OCI-LY1 (cell line): Measurements from ENCODE around the gene UROC1.

Source experiments
- CTCF ChIP-seq: fragments of 200-600 bp; sonication (generic), shearing (Covaris generic); IDR thresholded peaks from 2 replicates; pipeline ENCODE4 v1.5.1; 2017; ENCODE audit warnings: mild to moderate bottlenecking, antibody characterized with exemption, low read length, moderate library complexity, mixed read lengths
- EZH2 ChIP-seq: fragments of 200-600 bp; sonication (generic), shearing (Covaris generic); IDR thresholded peaks from 2 replicates; pipeline ENCODE4 v1.8.0; 2017; ENCODE audit warnings: borderline replicate concordance, mixed run types, mild to moderate bottlenecking, antibody characterized with exemption, low read length, moderate library complexity, mixed read lengths

- TF ChIP-seq CTCF: no peak
- TF ChIP-seq EZH2: no peak
These were observed 6.3 kb downstream of the UROC1 start for GRCh38 chr3:126511291-126511690.
